Bronchial epithelial cell (primary cell): ENCODE measurements around the gene OPCML. TPM values are rescaled to one million over a fixed set of nuclear protein-coding genes. Genes with fewer than 3 reads are reported as not detected.

Experiments used
- DNase-seq: peaks from one replicate; pipeline ENCODE4 v3.0.0-alpha.2; 2010; ENCODE audit warnings: low read depth
- FAIRE-seq: peaks from 2 replicates; lab custom pipeline; 2011; peaks lifted over from hg19 to GRCh38; lab: Jason Lieb, UNC
- H3K27me3 ChIP-seq: 2 replicates; pipeline ENCODE4 v1.5.1; 2011; ENCODE audit warnings: low read length; ENCODE audit not compliant: control insufficient read depth, insufficient read depth
- H3K36me3 ChIP-seq: 2 replicates; pipeline ENCODE4 v1.5.1; 2011; ENCODE audit warnings: low read length; ENCODE audit not compliant: control insufficient read depth, insufficient read depth
- H3K4me3 ChIP-seq: 2 replicates; pipeline ENCODE4 v1.5.1; 2011; ENCODE audit warnings: mild to moderate bottlenecking, low read depth, low read length, control low read depth
- CTCF ChIP-seq: IDR thresholded peaks from 2 replicates; pipeline ENCODE4 v1.5.1; 2011; ENCODE audit warnings: mild to moderate bottlenecking, moderate library complexity, low read length, control low read depth, inconsistent platforms; ENCODE audit not compliant: insufficient read depth, severe bottlenecking
- total RNA-seq: library from RNA; depleted of rRNA; stranded (reverse); fragments of >200 nt; gene quantifications from 2 replicates; pipeline ENCODE4 v1.2.1, GENCODE V29; 2014

The OPCML gene
- total RNA-seq, 1 donor from 2014 or later = not detected

- DNase-seq = peak; percentile 61
- no peak for FAIRE-seq
- TF ChIP-seq CTCF = no peak
- Histone ChIP-seq H3K4me3 (no peak overlapping the region), H3K36me3 (no peaks in the 10 kb centered on the region), H3K27me3 (no peaks in the 10 kb centered on the region)
Observed at GRCh38 chr11:133040289-133040900, 491.9 kb downstream of the OPCML start.

- no peak for TF ChIP-seq CTCF
- H3K4me3 ChIP-seq = no peak overlapping the region
- DNase-seq (peak; percentile 11), FAIRE-seq (peak; percentile 32)
- H3K27me3 ChIP-seq = no peaks in the 10 kb centered on the region
- H3K36me3 ChIP-seq = no peaks in the 10 kb centered on the region
Observed at GRCh38 chr11:133038850-133039249, 493.5 kb downstream of the OPCML start.

- FAIRE-seq (no peak), DNase-seq (no peak)
- Histone ChIP-seq H3K4me3 (no peak overlapping the region), H3K27me3 (no peaks in the 10 kb centered on the region), H3K36me3 (no peaks in the 10 kb centered on the region)
- TF ChIP-seq CTCF = no peak
Observed at GRCh38 chr11:133034929-133035328, 497.4 kb downstream of the OPCML start.

- Histone ChIP-seq H3K27me3 (no peaks in the 10 kb centered on the region), H3K36me3 (no peaks in the 10 kb centered on the region), H3K4me3 (no peak overlapping the region)
- FAIRE-seq = no peak
- no peak for DNase-seq
- TF ChIP-seq CTCF = no peak
Observed at GRCh38 chr11:133029107-133029506, 503.2 kb downstream of the OPCML start.

- Histone ChIP-seq H3K36me3 (no peaks in the 10 kb centered on the region), H3K27me3 (no peaks in the 10 kb centered on the region), H3K4me3 (no peak overlapping the region)
- DNase-seq (no peak), FAIRE-seq (no peak)
- no peak for TF ChIP-seq CTCF
Observed at GRCh38 chr11:133026952-133027351, 505.3 kb downstream of the OPCML start.

GRCh38 chr11:133024301-133024700, 508.0 kb downstream of the OPCML start:
- no peak for TF ChIP-seq CTCF
- no peaks in the 10 kb centered on the region for H3K36me3 ChIP-seq
- no peak overlapping the region for H3K4me3 ChIP-seq
- FAIRE-seq (no peak), DNase-seq (no peak)
- H3K27me3 ChIP-seq = no peaks in the 10 kb centered on the region
